Prostate gland (tissue), 2 donors: ENCODE data around the gene ZMIZ1.

Source experiments
- CTCF ChIP-seq, 4 experiments: fragments of 200-600 bp in 2 of 4; fragments of 450-650 bp in 2 of 4; sonication (generic) in 2 of 4; IDR thresholded peaks; 1 replicate in 3 of 4; 2 replicates in 1 of 4; pipeline ENCODE4 v1.5.1; 2016 to 2019; ENCODE audit warnings: antibody characterized with exemption in 4 of 4, mild to moderate bottlenecking in 2 of 4, moderate library complexity in 2 of 4
- POLR2A ChIP-seq: fragments of 450-650 bp; IDR thresholded peaks from one replicate; pipeline ENCODE4 v1.6.1; 2016; ENCODE audit warnings: antibody characterized with exemption, mild to moderate bottlenecking
- POLR2AphosphoS5 ChIP-seq: sonication (generic); formaldehyde crosslinking; IDR thresholded peaks from one replicate; pipeline ENCODE4 v1.6.1; 2017; ENCODE audit warnings: antibody characterized with exemption

GRCh38 chr10:79329529-79329928 lies 260.8 kb downstream of the ZMIZ1 start:
- TF ChIP-seq POLR2A = no peak
- no peak for TF ChIP-seq CTCF (IDR thresholded peaks at IDR 0.05)
- no peak for TF ChIP-seq POLR2AphosphoS5
